GM12878 (cell line): Measurements from ENCODE around the gene MBNL1. TPM values are rescaled to one million over a fixed set of nuclear protein-coding genes. Genes with fewer than 3 reads are reported as not detected.

Experiments used
- ASH2L ChIP-seq: fragments of 300-600, 200-600 bp; sonication (generic); IDR thresholded peaks from 2 replicates; pipeline ENCODE4 v1.6.1; 2017; ENCODE audit warnings: low read depth, mild to moderate bottlenecking, borderline replicate concordance
- BACH1 ChIP-seq: fragments of 450-650 bp; IDR thresholded peaks from 2 replicates; pipeline ENCODE4 v1.6.1; 2017; ENCODE audit warnings: mild to moderate bottlenecking, borderline replicate concordance
- CBFB ChIP-seq: IDR thresholded peaks from 2 replicates; pipeline ENCODE4 v1.6.1; 2016; ENCODE audit warnings: antibody characterized with exemption, low read depth
- CHD2 ChIP-seq: IDR thresholded peaks from 2 replicates; pipeline ENCODE4 v1.6.1; 2011; ENCODE audit warnings: low read depth, low read length, improper control_type of control experiment, borderline replicate concordance
- EP300 ChIP-seq, 2 experiments: fragments of 150-350 bp in 1 of 2; IDR thresholded peaks; 2 replicates each; pipeline ENCODE4 v1.6.1; 2011 to 2012; ENCODE audit warnings: low read depth in 2 of 2, low read length in 2 of 2, borderline replicate concordance in 1 of 2, improper control_type of control experiment in 1 of 2, inconsistent platforms in 1 of 2; ENCODE audit not compliant: control insufficient read depth in 1 of 2
- FOS ChIP-seq: IDR thresholded peaks from 3 replicates; pipeline ENCODE4 v1.6.1; 2011; ENCODE audit warnings: borderline replicate concordance; ENCODE audit not compliant: insufficient read length; ENCODE audit errors: extremely low read depth
- HDAC6 ChIP-seq: fragments of 200-600 bp; sonication (generic); IDR thresholded peaks from one replicate; pipeline ENCODE4 v1.8.0; 2017; ENCODE audit warnings: antibody characterized with exemption; ENCODE audit not compliant: unreplicated experiment
- MTA3 ChIP-seq: IDR thresholded peaks from 2 replicates; pipeline ENCODE4 v1.6.1; 2012; ENCODE audit warnings: low read length, inconsistent platforms, borderline replicate concordance
- PML ChIP-seq: IDR thresholded peaks from 2 replicates; pipeline ENCODE4 v1.6.1; 2012; ENCODE audit warnings: low read length, inconsistent platforms
- POU2F2 ChIP-seq: IDR thresholded peaks from 3 replicates; pipeline ENCODE4 v1.6.1; 2011; ENCODE audit warnings: low read depth, mild to moderate bottlenecking, low read length, borderline replicate concordance
- RB1 ChIP-seq: fragments of 450-650 bp; formaldehyde crosslinking; IDR thresholded peaks from 2 replicates; pipeline ENCODE4 v1.6.1; 2017; ENCODE audit warnings: mild to moderate bottlenecking, borderline replicate concordance
- RBBP5 ChIP-seq: fragments of 200-600 bp; sonication (generic); conservative IDR thresholded peaks from 2 replicates; pipeline ENCODE4 v1.6.1; 2016
- RCOR1 ChIP-seq: conservative IDR thresholded peaks from 2 replicates; pipeline ENCODE4 v1.6.1; 2012; ENCODE audit warnings: low read depth, low read length, improper control_type of control experiment
- RFX5 ChIP-seq: IDR thresholded peaks from 2 replicates; pipeline ENCODE4 v1.6.1; 2011; ENCODE audit warnings: low read depth, low read length, improper control_type of control experiment
- SMAD5 ChIP-seq: IDR thresholded peaks from 2 replicates; pipeline ENCODE4 v1.6.1; 2016; ENCODE audit warnings: antibody characterized with exemption, low read depth
- TCF12 ChIP-seq: IDR thresholded peaks from 2 replicates; pipeline ENCODE4 v1.6.1; 2011; ENCODE audit warnings: low read depth, mild to moderate bottlenecking, low read length
- ZNF207 ChIP-seq: fragments of 450-650 bp; IDR thresholded peaks from 2 replicates; pipeline ENCODE4 v1.6.1; 2014; ENCODE audit warnings: antibody characterized with exemption, mild to moderate bottlenecking, borderline replicate concordance
- ZNF622 ChIP-seq: fragments of 450-650 bp; IDR thresholded peaks from 2 replicates; pipeline ENCODE4 v1.6.1; 2017; ENCODE audit warnings: mild to moderate bottlenecking, inconsistent platforms
- polyA plus RNA-seq, 11 experiments: library from polyadenylated mRNA; depleted of rRNA in 4 of 11; unstranded in 6 of 11; stranded (reverse) in 5 of 11; fragments of >200 nt; fragmentation: Nextera tagmentation in 4 of 11; fragmentation: Illumina TruSeq in 1 of 11; extraction: Ambion mirVana in 4 of 11; extraction: Trizol in 1 of 11; gene quantifications; 1 replicate in 1 of 11; 2 replicates in 10 of 11; pipeline versions ENCODE4 v1.2.1 to v1.2.3, GENCODE V29; 2011 to 2016; ENCODE audit warnings: inconsistent platforms in 2 of 11, missing spikeins in 2 of 11, low read depth in 1 of 11
- total RNA-seq, 4 experiments: library from RNA; depleted of rRNA in 3 of 4; stranded (reverse); fragments of >200 nt in 3 of 4; fragmentation: Illumina TruSeq in 1 of 4; extraction: Trizol in 1 of 4; gene quantifications; 2 replicates each; pipeline versions ENCODE4 v1.2.1 to v1.2.3, GENCODE V29; 2013 to 2021
- TF ChIP-seq, protein P1 (sequence below): fragments of 450-650 bp; IDR thresholded peaks from 2 replicates; pipeline ENCODE4 v1.6.1; 2017; ENCODE audit warnings: mild to moderate bottlenecking, moderate library complexity
- TF ChIP-seq, protein P2 (sequence below): fragments of 450-650 bp; IDR thresholded peaks from 2 replicates; pipeline ENCODE4 v1.6.1; 2017; ENCODE audit warnings: mild to moderate bottlenecking, moderate library complexity
- TF ChIP-seq, protein P3 (sequence below): fragments of 450-650 bp; IDR thresholded peaks from 2 replicates; pipeline ENCODE4 v1.6.1; 2017; ENCODE audit warnings: mild to moderate bottlenecking, low read depth, inconsistent platforms; ENCODE audit not compliant: poor library complexity, severe bottlenecking

Gene MBNL1
- total and polyA plus RNA-seq, 10 of the 15 experiments (the other 5 are each of a cell fraction or from before 2014, with no cell fraction given) = 59.6 to 337 (median 143) TPM

DNA sequence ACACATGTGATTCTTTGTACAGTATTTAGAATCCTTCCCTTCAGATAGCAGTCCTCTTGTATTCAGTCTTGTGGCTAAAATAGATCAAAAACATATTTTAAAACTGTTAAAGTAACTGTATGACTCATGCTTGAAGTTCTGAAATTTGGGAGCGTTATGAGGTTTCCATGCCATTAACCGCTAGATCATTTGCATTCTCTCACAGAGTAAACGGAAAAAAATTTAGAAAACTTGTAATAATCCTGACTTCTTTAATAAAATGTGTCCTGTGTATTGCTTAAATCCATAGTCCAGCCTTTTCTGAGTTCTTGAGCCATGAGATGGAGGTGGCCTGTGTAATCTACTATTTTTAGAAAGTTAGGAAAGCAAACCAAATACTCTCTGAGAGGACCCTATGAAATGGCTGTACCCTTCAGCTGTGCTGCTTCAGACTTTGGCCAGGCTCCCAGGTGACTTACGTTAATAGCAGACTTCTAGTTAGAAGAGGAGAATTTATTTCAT lies 33.8 kb downstream of the MBNL1 start (continued):
- TF ChIP-seq CHD2 = no peak
- TF ChIP-seq SMAD5 = no peak
- TF ChIP-seq ZNF622 = no peak
- no peak for TF ChIP-seq BACH1
- no peak for TF ChIP-seq RCOR1
- TF ChIP-seq RFX5 = no peak
- TF ChIP-seq ASH2L = no peak
- TF ChIP-seq PML = peak; percentile 53; the same call in 1 of the 2 replicates
- TF ChIP-seq RBBP5 = no peak
- TF ChIP-seq CBFB = peak; percentile 39; the same call in 1 of the 2 replicates
- TF ChIP-seq, protein P1, sequence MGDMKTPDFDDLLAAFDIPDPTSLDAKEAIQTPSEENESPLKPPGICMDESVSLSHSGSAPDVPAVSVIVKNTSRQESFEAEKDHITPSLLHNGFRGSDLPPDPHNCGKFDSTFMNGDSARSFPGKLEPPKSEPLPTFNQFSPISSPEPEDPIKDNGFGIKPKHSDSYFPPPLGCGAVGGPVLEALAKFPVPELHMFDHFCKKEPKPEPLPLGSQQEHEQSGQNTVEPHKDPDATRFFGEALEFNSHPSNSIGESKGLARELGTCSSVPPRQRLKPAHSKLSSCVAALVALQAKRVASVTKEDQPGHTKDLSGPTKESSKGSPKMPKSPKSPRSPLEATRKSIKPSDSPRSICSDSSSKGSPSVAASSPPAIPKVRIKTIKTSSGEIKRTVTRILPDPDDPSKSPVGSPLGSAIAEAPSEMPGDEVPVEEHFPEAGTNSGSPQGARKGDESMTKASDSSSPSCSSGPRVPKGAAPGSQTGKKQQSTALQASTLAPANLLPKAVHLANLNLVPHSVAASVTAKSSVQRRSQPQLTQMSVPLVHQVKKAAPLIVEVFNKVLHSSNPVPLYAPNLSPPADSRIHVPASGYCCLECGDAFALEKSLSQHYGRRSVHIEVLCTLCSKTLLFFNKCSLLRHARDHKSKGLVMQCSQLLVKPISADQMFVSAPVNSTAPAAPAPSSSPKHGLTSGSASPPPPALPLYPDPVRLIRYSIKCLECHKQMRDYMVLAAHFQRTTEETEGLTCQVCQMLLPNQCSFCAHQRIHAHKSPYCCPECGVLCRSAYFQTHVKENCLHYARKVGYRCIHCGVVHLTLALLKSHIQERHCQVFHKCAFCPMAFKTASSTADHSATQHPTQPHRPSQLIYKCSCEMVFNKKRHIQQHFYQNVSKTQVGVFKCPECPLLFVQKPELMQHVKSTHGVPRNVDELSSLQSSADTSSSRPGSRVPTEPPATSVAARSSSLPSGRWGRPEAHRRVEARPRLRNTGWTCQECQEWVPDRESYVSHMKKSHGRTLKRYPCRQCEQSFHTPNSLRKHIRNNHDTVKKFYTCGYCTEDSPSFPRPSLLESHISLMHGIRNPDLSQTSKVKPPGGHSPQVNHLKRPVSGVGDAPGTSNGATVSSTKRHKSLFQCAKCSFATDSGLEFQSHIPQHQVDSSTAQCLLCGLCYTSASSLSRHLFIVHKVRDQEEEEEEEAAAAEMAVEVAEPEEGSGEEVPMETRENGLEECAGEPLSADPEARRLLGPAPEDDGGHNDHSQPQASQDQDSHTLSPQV = no peak
- TF ChIP-seq HDAC6 = no peak
- no peak for TF ChIP-seq RB1
- TF ChIP-seq, protein P2, sequence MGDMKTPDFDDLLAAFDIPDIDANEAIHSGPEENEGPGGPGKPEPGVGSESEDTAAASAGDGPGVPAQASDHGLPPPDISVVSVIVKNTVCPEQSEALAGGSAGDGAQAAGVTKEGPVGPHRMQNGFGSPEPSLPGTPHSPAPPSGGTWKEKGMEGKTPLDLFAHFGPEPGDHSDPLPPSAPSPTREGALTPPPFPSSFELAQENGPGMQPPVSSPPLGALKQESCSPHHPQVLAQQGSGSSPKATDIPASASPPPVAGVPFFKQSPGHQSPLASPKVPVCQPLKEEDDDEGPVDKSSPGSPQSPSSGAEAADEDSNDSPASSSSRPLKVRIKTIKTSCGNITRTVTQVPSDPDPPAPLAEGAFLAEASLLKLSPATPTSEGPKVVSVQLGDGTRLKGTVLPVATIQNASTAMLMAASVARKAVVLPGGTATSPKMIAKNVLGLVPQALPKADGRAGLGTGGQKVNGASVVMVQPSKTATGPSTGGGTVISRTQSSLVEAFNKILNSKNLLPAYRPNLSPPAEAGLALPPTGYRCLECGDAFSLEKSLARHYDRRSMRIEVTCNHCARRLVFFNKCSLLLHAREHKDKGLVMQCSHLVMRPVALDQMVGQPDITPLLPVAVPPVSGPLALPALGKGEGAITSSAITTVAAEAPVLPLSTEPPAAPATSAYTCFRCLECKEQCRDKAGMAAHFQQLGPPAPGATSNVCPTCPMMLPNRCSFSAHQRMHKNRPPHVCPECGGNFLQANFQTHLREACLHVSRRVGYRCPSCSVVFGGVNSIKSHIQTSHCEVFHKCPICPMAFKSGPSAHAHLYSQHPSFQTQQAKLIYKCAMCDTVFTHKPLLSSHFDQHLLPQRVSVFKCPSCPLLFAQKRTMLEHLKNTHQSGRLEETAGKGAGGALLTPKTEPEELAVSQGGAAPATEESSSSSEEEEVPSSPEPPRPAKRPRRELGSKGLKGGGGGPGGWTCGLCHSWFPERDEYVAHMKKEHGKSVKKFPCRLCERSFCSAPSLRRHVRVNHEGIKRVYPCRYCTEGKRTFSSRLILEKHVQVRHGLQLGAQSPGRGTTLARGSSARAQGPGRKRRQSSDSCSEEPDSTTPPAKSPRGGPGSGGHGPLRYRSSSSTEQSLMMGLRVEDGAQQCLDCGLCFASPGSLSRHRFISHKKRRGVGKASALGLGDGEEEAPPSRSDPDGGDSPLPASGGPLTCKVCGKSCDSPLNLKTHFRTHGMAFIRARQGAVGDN = no peak
- no peak for TF ChIP-seq TCF12
- TF ChIP-seq MTA3 = peak; percentile 32; the same call in 1 of the 2 replicates
- no peak for TF ChIP-seq ZNF207
- TF ChIP-seq EP300 (IDR thresholded peaks at IDR 0.05; ENCODE audit: borderline replicate concordance in 1 of 2, control insufficient read depth in 1 of 2, low read depth in 2 of 2, low read length in 2 of 2) = peak; percentile 76 to 90
- TF ChIP-seq POU2F2 = peak; percentile 71; the same call in 2 of the 3 replicates
- no peak for TF ChIP-seq FOS
- TF ChIP-seq, protein P3, sequence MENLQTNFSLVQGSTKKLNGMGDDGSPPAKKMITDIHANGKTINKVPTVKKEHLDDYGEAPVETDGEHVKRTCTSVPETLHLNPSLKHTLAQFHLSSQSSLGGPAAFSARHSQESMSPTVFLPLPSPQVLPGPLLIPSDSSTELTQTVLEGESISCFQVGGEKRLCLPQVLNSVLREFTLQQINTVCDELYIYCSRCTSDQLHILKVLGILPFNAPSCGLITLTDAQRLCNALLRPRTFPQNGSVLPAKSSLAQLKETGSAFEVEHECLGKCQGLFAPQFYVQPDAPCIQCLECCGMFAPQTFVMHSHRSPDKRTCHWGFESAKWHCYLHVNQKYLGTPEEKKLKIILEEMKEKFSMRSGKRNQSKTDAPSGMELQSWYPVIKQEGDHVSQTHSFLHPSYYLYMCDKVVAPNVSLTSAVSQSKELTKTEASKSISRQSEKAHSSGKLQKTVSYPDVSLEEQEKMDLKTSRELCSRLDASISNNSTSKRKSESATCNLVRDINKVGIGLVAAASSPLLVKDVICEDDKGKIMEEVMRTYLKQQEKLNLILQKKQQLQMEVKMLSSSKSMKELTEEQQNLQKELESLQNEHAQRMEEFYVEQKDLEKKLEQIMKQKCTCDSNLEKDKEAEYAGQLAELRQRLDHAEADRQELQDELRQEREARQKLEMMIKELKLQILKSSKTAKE = peak; percentile 55
